Activated naive CD4-positive, alpha-beta T cell (primary cell): ENCODE measurements around the gene TMTC1.
"Not testable (repeated sequence)": the region's sequence is repeated elsewhere in the genome, so short reads cannot be mapped to it uniquely, and the experiment has no call there.

Source experiments
- DNase-seq, 4 experiments: peaks; one replicate each; lab custom pipeline; 2025; lab: John Stamatoyannopoulos, UW

Gene TMTC1

DNA sequence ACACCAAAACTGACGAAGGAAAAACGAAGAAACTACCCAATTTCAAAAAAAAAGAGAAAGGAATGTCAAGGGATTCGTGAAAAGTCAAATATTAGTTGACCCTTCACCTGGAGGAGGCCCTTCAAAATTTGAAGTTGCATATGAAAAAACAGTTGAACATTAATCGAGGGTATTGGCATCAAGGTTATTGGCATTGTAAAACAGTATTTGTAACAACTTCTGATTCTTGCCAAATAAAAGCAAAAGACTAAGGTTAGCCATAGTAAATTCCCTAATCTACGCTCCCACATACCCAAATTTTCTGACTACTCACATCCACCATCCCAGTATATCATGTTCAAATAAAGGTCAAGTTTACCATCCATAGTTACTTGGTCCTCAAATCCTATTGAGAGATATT lies 118.6 kb downstream of the TMTC1 start:
- DNase-seq, result no peak

- no peak for DNase-seq
Measured at GRCh38 chr12:29662734-29663323, 120.9 kb downstream of the TMTC1 start.

DNA sequence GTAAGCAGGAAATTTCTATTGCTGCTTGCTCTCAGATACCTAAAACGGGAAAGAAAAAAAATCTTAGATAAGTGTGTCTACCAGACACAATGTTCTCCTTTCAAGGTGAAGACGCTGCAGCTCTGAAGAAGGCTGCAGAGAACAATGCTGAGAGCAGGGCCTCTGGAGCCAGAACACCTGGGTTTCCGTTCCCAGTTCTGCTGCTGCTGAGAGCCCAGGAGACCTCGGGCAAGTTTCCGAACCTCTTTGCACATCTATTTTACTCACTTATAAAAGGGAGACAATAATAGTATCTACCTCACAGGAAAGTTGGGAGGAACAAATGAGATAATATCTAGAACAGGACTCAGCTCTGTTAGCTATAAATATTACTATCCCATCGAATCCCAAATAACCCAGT lies 122.9 kb downstream of the TMTC1 start:
- no peak for DNase-seq

DNA sequence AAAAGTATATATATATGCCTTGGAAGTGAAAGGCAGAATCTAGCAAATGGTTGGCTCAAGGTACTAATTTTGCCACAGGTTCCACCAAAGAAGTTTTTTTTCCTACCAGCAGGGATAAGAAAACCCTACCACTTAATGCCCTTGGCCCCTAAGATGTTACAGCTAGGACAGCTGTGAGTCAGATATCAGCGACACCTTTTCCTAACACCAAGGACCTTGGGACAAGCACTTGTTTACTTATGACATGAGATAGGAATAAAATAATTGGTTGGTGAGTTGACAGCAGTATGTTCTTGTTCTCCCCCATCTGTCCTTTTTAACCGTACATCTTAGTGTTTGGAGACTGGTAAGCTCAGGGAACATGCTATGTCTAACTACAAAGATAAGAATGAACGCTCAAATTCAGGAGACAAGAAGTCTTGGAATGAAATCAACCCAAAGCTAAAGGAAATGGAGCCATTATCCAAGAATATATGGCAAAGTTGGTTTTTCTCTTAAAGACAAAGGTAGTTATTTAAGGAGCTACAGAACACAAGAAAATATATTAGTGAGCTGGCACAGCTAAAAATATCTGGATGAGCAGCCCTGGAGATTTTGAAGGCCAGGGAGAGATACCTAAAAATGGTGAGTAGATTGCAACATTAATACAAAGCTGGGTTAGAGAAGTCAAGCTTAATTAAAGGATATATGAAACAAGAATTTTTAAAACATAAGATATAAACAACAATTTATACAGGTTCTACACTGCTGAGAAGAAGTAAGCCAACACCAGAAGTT lies 126.8 kb downstream of the TMTC1 start:
- no peak for DNase-seq

DNA sequence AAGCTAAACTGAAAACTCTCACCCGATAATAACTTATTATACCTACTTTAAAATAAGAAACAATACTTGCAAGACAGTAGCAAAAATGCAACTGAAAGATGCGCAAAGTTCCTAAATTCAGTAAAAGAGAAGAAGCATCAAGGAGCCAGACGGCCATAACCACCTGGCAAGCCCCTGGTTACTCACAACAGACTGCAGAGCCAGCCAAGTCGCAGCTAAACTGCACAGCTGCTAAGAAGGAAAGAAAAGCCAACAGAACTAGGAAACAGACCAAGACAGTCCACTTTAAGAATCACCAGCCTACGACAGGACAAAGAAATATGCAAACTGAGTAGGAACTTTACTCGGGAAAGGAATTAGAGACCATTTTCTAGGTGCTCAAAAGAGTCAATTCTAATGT lies 127.9 kb downstream of the TMTC1 start:
- no peak for DNase-seq

GRCh38 chr12:29653286-29653685 lies 130.5 kb downstream of the TMTC1 start:
- DNase-seq, result no peak

DNA sequence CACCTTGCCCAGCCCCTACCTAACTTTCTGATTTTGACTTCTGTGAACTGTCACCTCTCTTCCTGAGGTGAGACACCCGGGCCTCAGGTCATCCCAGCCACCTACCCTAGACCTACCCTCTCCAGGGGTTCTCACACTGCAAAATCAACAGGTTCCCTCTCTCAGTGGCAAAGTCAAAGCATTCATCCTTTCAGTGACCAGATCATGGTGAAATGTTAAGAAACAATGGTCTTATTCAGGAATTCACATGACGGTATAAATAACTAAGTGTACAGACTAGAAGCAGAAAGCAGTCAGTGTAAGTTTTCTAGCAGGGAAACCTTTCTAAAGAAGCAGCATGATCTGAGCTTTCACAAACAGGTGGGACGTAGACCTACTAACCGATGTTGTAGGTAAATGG lies 133.4 kb downstream of the TMTC1 start:
- no peak for DNase-seq

DNA sequence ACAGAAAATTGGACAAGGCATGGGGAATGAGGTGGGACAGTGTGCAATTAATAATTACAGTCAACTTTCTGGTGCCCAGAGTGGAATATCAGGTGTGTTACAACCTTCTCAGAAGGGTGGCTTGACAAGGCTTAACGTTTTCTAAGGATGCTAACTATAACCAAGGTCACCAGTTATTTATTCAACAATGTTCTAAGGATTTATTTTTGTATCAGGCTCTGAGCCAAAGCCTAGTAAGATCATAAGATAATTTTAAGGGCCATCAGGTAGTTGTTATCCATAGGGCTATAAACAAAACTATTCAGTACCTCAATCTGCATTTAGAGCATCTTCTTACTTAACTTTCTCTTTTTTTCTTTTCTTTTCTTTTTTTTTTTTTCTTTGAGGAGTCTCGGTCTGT lies 134.0 kb downstream of the TMTC1 start:
- DNase-seq, result no peak

DNA sequence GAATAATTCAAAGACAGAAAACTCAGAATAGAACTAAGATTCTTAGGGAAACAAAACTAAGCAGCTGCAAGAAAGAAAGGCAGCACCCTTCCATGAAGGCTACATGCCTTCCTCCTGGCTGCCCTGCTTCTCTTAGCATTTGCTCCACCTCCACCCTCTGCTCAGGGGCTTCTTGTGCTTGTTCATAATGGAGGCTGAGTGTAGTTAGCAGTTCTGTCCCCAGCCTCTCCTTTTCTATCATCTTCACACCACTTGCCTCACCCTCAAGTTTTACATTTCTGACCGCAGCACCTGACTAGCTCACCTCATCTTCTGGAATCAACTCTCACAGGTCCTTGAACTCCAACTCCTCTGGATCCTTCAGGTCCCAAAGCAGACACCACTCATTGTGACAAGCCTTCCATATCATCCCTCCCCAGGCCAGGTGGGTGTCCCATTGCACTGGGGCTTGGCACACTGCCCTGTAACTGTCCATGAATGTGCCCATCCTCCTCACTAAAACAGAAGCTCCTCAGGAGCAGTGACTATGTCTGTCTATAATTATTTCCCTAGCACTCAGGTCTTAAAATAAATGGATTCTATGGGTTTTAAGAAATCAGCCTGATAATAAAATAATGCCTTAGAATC lies 139.1 kb downstream of the TMTC1 start:
- DNase-seq, result no peak

GRCh38 chr12:29640589-29641345 lies 143.0 kb downstream of the TMTC1 start:
- no peak for DNase-seq

GRCh38 chr12:29639893-29640495 lies 143.7 kb downstream of the TMTC1 start:
- no peak for DNase-seq

DNA sequence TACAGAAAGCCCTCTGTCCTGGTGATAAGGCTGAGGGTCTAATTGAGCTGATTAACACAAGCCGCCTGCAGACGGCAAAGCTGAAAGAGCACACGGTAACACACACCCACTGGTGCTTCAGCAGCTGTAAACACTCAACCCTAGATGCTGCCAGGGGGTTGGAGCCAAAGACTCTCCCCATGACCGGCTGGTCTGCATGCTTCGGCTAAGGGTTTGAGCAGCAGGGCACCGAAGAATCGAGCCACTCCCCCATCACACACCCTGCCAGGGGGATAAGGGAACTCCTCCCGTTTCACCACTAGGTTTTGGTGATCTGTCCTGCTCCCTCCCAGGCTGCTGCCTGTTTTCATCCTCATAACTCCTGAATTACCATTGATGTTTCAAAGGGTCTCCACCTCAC lies 145.2 kb downstream of the TMTC1 start:
- no peak for DNase-seq

- no peak for DNase-seq
Measured at GRCh38 chr12:29634057-29634456, 149.7 kb downstream of the TMTC1 start.

DNA sequence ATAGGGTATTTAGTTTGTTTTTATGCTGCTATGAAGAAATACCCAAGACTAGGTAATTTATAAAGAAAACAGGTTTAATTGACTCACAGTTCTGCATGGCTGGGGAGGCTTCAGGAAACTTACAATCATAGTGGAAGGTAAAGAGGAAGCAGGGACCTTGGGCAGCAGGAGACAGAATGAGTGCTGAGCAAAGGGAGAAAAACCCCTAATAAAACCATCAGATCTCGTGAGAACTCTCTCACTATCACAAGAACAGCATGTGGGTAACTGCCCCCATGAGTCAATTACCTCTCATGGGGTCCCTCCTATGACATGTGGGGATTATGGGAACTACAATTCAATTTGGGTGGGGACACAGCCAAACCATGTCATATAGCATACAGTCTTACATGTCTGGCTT lies 153.6 kb downstream of the TMTC1 start:
- DNase-seq, result not testable (repeated sequence)

DNA sequence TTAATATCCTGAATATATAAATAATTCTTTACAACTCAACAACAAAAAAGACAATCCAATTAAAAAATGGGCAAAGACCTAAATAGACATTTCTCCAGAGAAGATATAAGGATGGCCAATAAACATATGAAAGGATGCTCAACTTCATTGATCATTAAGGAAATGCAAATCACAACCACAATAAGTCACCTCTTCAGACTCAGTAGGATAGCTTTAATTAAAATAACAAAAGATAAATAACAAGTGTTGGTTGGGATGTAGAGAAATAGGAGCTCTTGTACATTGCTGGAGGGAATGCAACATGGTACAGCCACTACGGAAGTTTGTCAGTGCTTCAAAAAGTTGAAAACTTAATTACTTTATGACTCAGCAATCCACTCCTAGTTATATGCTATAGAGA lies 156.5 kb downstream of the TMTC1 start:
- DNase-seq, result no peak

GRCh38 chr12:29625359-29625953 lies 158.3 kb downstream of the TMTC1 start:
- DNase-seq, result no peak

DNA sequence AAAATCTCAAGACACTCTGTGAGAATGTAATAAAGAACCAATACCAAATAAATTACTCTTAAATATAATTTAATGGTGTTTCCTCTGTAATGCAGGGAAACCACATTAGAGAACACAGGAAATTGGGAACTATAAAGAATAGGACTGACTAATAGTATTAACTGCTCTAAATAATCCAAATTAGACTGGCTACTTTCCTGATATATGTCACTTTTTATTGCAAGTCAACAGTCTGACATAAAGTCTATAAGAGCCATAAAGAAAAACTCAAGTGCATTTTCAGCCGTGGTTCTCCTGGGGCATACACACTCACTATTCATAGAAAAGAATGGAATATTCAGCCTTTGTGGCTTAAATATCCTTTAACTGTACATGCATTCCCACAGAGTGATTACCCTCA lies 161.5 kb downstream of the TMTC1 start:
- no peak for DNase-seq

- no peak for DNase-seq
Measured at GRCh38 chr12:29620030-29620429, 163.7 kb downstream of the TMTC1 start.

- DNase-seq, result no peak
Measured at GRCh38 chr12:29617407-29617803, 166.3 kb downstream of the TMTC1 start.

- no peak for DNase-seq
Measured at GRCh38 chr12:29616664-29617406, 166.9 kb downstream of the TMTC1 start.

GRCh38 chr12:29614694-29615325 lies 168.9 kb downstream of the TMTC1 start:
- no peak for DNase-seq
